CD14-positive monocyte (primary cell): ENCODE results near the gene ENGASE. TPM values are rescaled to one million over a fixed set of nuclear protein-coding genes. Genes with fewer than 3 reads are reported as not detected.
A peak's percentile ranks its signal among the peaks of the same experiment; 100 is the strongest.

Experiments
- DNase-seq, 3 donors: peaks; one replicate each; pipeline ENCODE4 v3.0.0-alpha.2; 2011 to 2022
- H2AFZ ChIP-seq: 2 replicates; pipeline ENCODE4 v1.6.0; 2012; ENCODE audit warnings: mild to moderate bottlenecking, low read depth, low read length, inconsistent platforms; ENCODE audit not compliant: insufficient read depth, poor library complexity, severe bottlenecking
- H3K27ac ChIP-seq, 2 donors: 1 replicate in 1 of 2; 2 replicates in 1 of 2; pipeline ENCODE4 v1.5.1; 2012 to 2013; ENCODE audit warnings: low read length in 2 of 2, control low read depth in 1 of 2, inconsistent platforms in 1 of 2, low read depth in 1 of 2, mild to moderate bottlenecking in 1 of 2
- H3K27me3 ChIP-seq, 2 donors: one replicate each; pipeline versions ENCODE4 v1.6.0 to v1.6.1; 2011 to 2013; ENCODE audit warnings: low read length in 2 of 2; ENCODE audit not compliant: control insufficient read depth in 2 of 2, insufficient read depth in 2 of 2
- H3K36me3 ChIP-seq, 2 donors: replicated peaks in 1 of 2; 1 replicate in 1 of 2; 2 replicates in 1 of 2; pipeline versions ENCODE4 v1.5.1 to v1.6.1; 2012 to 2013; ENCODE audit warnings: low read length in 2 of 2, control low read depth in 1 of 2, inconsistent platforms in 1 of 2, mild to moderate bottlenecking in 1 of 2; ENCODE audit not compliant: insufficient read depth in 2 of 2, control insufficient read depth in 1 of 2
- H3K4me1 ChIP-seq, 2 donors: 1 replicate in 1 of 2; 2 replicates in 1 of 2; pipeline versions ENCODE4 v1.5.1 to v1.6.1; 2012 to 2013; ENCODE audit warnings: low read length in 2 of 2, control low read depth in 1 of 2, inconsistent platforms in 1 of 2, mild to moderate bottlenecking in 1 of 2, moderate library complexity in 1 of 2; ENCODE audit not compliant: insufficient read depth in 2 of 2, control insufficient read depth in 1 of 2
- H3K4me2 ChIP-seq: replicated peaks from 2 replicates; pipeline ENCODE3; 2012; ENCODE audit warnings: low read length, moderate library complexity, mild to moderate bottlenecking; ENCODE audit not compliant: poor library complexity, severe bottlenecking; ENCODE audit errors: extremely low read depth
- H3K4me3 ChIP-seq, 3 experiments: fragments of 200-600 bp in 1 of 3; sonication (generic) in 1 of 3; replicated peaks in 1 of 3; 1 replicate in 2 of 3; 2 replicates in 1 of 3; pipeline ENCODE4 v1.5.1; 2011 to 2013; ENCODE audit warnings: low read length in 3 of 3, mild to moderate bottlenecking in 3 of 3, control low read depth in 2 of 3, low read depth in 2 of 3, inconsistent platforms in 1 of 3, moderate library complexity in 1 of 3
- H3K79me2 ChIP-seq: 2 replicates; pipeline ENCODE4 v1.6.0; 2012; ENCODE audit warnings: mild to moderate bottlenecking, control low read depth, inconsistent platforms, low read length, moderate library complexity; ENCODE audit not compliant: insufficient read depth
- H3K9ac ChIP-seq: 2 replicates; pipeline ENCODE4 v1.6.0; 2017; ENCODE audit warnings: low read length, mild to moderate bottlenecking; ENCODE audit not compliant: insufficient read depth, poor library complexity, severe bottlenecking
- H3K9me3 ChIP-seq, 2 donors: replicated peaks in 1 of 2; 1 replicate in 1 of 2; 2 replicates in 1 of 2; pipeline versions ENCODE4 v1.5.1 to v1.6.1; 2012 to 2013; ENCODE audit warnings: low read length in 2 of 2, control low read depth in 1 of 2; ENCODE audit not compliant: control insufficient read depth in 1 of 2, insufficient read depth in 1 of 2
- H4K20me1 ChIP-seq: 2 replicates; pipeline ENCODE4 v1.6.0; 2012; ENCODE audit warnings: mild to moderate bottlenecking, low read length, control low read depth, moderate library complexity; ENCODE audit not compliant: insufficient read depth
- H3K27ac Mint-ChIP-seq, 7 donors: one replicate each; pipeline ENCODE4 v1.8.0; 2020; ENCODE audit warnings: mild to moderate bottlenecking in 7 of 7, mixed read lengths in 7 of 7, moderate library complexity in 6 of 7, inconsistent platforms in 2 of 7
- H3K27me3 Mint-ChIP-seq, 3 donors: one replicate each; pipeline ENCODE4 v1.8.0; 2021 to 2022; ENCODE audit warnings: low read depth in 3 of 3, mild to moderate bottlenecking in 3 of 3, mixed read lengths in 3 of 3, moderate library complexity in 3 of 3, inconsistent platforms in 1 of 3
- H3K36me3 Mint-ChIP-seq, 2 donors: one replicate each; pipeline ENCODE4 v1.8.0; 2020; ENCODE audit warnings: mixed read lengths in 2 of 2, inconsistent platforms in 1 of 2, mild to moderate bottlenecking in 1 of 2
- H3K4me1 Mint-ChIP-seq: one replicate; pipeline ENCODE4 v1.8.0; 2020; ENCODE audit warnings: mild to moderate bottlenecking, mixed read lengths
- H3K4me3 Mint-ChIP-seq, 2 donors: one replicate each; pipeline ENCODE4 v1.8.0; 2020; ENCODE audit warnings: mild to moderate bottlenecking in 2 of 2, mixed read lengths in 2 of 2, moderate library complexity in 1 of 2
- H3K9me3 Mint-ChIP-seq, 7 donors: one replicate each; pipeline ENCODE4 v1.8.0; 2020 to 2022; ENCODE audit warnings: mixed read lengths in 7 of 7, mild to moderate bottlenecking in 6 of 7, moderate library complexity in 6 of 7, inconsistent platforms in 2 of 7
- CTCF ChIP-seq: fragments of 200-600 bp; IDR thresholded peaks from one replicate; pipeline ENCODE4 v1.8.0; 2022; ENCODE audit warnings: antibody characterized with exemption, mild to moderate bottlenecking
- WGBS: methylation state at CpG from one replicate; pipeline ENCODE4 v1.1.5; 2013; ENCODE audit warnings: missing lambda C conversion rate; ENCODE audit not compliant: insufficient coverage; 5-methylcytosine and 5-hydroxymethylcytosine counted together
- intact Hi-C, 2 donors: fragments of 100-400 bp; cut with micrococcal nuclease; formaldehyde crosslinking; loops; one replicate each; pipeline versions ENCODE4 v1.15.0 to v1.15.1; 2023
- polyA plus RNA-seq, 3 donors: library from polyadenylated mRNA; depleted of rRNA in 1 of 3; unstranded in 2 of 3; stranded (reverse) in 1 of 3; fragments of 300-500 nt in 2 of 3; fragments of >200 nt in 1 of 3; fragmentation: Illumina TruSeq in 2 of 3; gene quantifications; 1 replicate in 2 of 3; 2 replicates in 1 of 3; pipeline ENCODE4 v1.2.3, GENCODE V29; 2012 to 2021

Gene ENGASE
- polyA plus RNA-seq, 3 donors, result 2.6 to 150 (median 3.0) TPM

DNA sequence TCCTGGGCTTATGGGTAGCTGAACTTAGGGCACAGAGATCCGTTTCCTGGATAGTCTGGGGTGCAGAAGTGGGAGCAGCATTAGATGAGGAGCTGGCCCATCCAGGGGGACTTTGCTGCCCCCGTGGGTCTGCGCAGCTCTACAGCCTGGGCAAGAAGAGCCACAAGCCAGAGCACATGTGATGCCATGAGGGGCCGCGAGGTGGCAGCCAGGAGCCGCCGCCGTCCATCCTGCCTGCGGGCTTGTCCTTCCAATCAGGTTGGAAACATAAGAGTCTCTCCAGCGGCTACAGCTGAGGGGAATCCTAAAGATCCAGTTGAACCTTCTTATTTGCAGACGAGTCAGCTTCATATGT lies 28.8 kb upstream of the ENGASE start:
- Mint-ChIP-seq H3K9me3 (peaks cover 0 to 7% (median 0%) of the 10 kb centered on the region in 7 donors), H3K4me3 (no peak overlapping the region), H3K27me3 (peaks cover 6 to 34% (median 24%) of the 10 kb centered on the region in 3 donors), H3K4me1 (no peaks in the 10 kb centered on the region), H3K36me3 (no peaks in the 10 kb centered on the region), H3K27ac (no peak overlapping the region)
- Histone ChIP-seq H2AFZ (no peak overlapping the region), H3K4me3 (no peak overlapping the region), H3K4me2 (no peak overlapping the region), H3K9me3 (no peaks in the 10 kb centered on the region), H4K20me1 (no peaks in the 10 kb centered on the region), H3K9ac (no peak overlapping the region), H3K27ac (no peak overlapping the region), H3K4me1 (no peaks in the 10 kb centered on the region), H3K79me2 (no peaks in the 10 kb centered on the region), H3K27me3 (peaks cover 0 to 2% of the 10 kb centered on the region in 2 donors), H3K36me3 (no peaks in the 10 kb centered on the region)
- DNase-seq, result peak; percentile 46 to 67 (median 63)
- intact Hi-C loops, result loop anchor here (2.0 to 5.0 kb wide), 4 partner anchors 36 to 347 kb away; no protein-coding TSS in a partner anchor
- peak; percentile 97 for TF ChIP-seq CTCF
- 5% methylated on average over 11 of the region's 11 CpGs for WGBS

GRCh38 chr17:79046197-79046915 lies 28.3 kb upstream of the ENGASE start:
- no peak overlapping the region for H3K27ac Mint-ChIP-seq
- intact Hi-C loops, result loop anchor here (2.0 to 5.0 kb wide), 4 partner anchors 36 to 346 kb away; no protein-coding TSS in a partner anchor
- peak; percentile 56 for TF ChIP-seq CTCF
- Histone ChIP-seq H2AFZ (no peak overlapping the region), H3K27ac (no peak overlapping the region), H3K27me3 (peaks cover 0 to 2% of the 10 kb centered on the region in 2 donors), H4K20me1 (no peaks in the 10 kb centered on the region), H3K4me2 (no peak overlapping the region), H3K79me2 (no peaks in the 10 kb centered on the region), H3K4me1 (no peaks in the 10 kb centered on the region), H3K36me3 (no peaks in the 10 kb centered on the region), H3K4me3 (no peak overlapping the region), H3K9ac (no peak overlapping the region), H3K9me3 (no peaks in the 10 kb centered on the region)
- no peaks in the 10 kb centered on the region for H3K4me1 Mint-ChIP-seq
- H3K9me3 Mint-ChIP-seq, result peaks cover 0 to 7% (median 0%) of the 10 kb centered on the region in 7 donors
- no peak overlapping the region for H3K4me3 Mint-ChIP-seq
- DNase-seq, result no peak
- WGBS, result 81% methylated on average over 22 of the region's 25 CpGs
- no peaks in the 10 kb centered on the region for H3K36me3 Mint-ChIP-seq
- peaks cover 6 to 34% (median 20%) of the 10 kb centered on the region in 3 donors for H3K27me3 Mint-ChIP-seq
